WERI-Rb-1 (cell line): ENCODE measurements around the gene SF3B1.
A peak's percentile ranks its signal among the peaks of the same experiment; 100 is the strongest.
"Not testable (repeated sequence)": the region's sequence is repeated elsewhere in the genome, so short reads cannot be mapped to it uniquely, and the experiment has no call there.

Experiments
- DNase-seq: peaks from one replicate; pipeline ENCODE4 v3.0.0-alpha.2; 2020
- H3K27ac ChIP-seq: fragments of 250-450 bp; sonication (Bioruptor Pico); 2 replicates; pipeline ENCODE4 v1.5.1; 2020; ENCODE audit warnings: mild to moderate bottlenecking, moderate library complexity
- H3K27me3 ChIP-seq: fragments of 250-450 bp; sonication (Bioruptor Pico); 2 replicates; pipeline ENCODE4 v1.5.1; 2021; ENCODE audit warnings: mild to moderate bottlenecking, low read depth, moderate library complexity; ENCODE audit not compliant: insufficient read depth, severe bottlenecking
- H3K36me3 ChIP-seq: fragments of 250-450 bp; sonication (Bioruptor Pico); 2 replicates; pipeline ENCODE4 v1.5.1; 2020; ENCODE audit warnings: mild to moderate bottlenecking, moderate library complexity
- H3K4me3 ChIP-seq: 2 replicates; pipeline ENCODE4 v1.5.1; 2011; ENCODE audit warnings: low read depth, mild to moderate bottlenecking, control low read depth, low read length
- H3K9me3 ChIP-seq: fragments of 250-450 bp; sonication (Bioruptor Pico); 2 replicates; pipeline ENCODE4 v1.5.1; 2021; ENCODE audit warnings: mild to moderate bottlenecking, moderate library complexity; ENCODE audit not compliant: severe bottlenecking
- CTCF ChIP-seq: IDR thresholded peaks from 2 replicates; pipeline ENCODE4 v1.5.1; 2011; ENCODE audit warnings: low read depth, mild to moderate bottlenecking, control low read depth, inconsistent platforms, low read length

SF3B1 gene

GRCh38 chr2:197453123-197453913 lies 18.5 kb upstream of the SF3B1 start, which contains the start of gene COQ10B:
Gene COQ10B, plus strand, starts transcription at chr2:197453552. Its CDS starts 9 bp downstream, at chr2:197453561.
- H3K27me3 ChIP-seq: no peaks in the 10 kb centered on the region
- peak within 1 kb of the TSS; percentile 81 for H3K27ac ChIP-seq
- H3K4me3 ChIP-seq: peak within 1 kb of the TSS; percentile 66
- H3K36me3 ChIP-seq: no peaks in the 10 kb centered on the region; the same call in 1 of the 2 replicates
- H3K9me3 ChIP-seq: no peaks in the 10 kb centered on the region
- TF ChIP-seq CTCF: peak; percentile 37; the same call in 1 of the 2 replicates
- DNase-seq: peak; percentile 99

GRCh38 chr2:197452754-197453122 lies 17.9 kb upstream of the SF3B1 start:
- peak overlapping the region; percentile 73 for H3K27ac ChIP-seq
- H3K36me3 ChIP-seq: no peaks in the 10 kb centered on the region; the same call in 1 of the 2 replicates
- peak overlapping the region; percentile 66 for H3K4me3 ChIP-seq

GRCh38 chr2:197450935-197451358 lies 16.1 kb upstream of the SF3B1 start:
- H3K9me3 ChIP-seq, H3K27me3 ChIP-seq, H3K36me3 ChIP-seq, H3K27ac ChIP-seq, DNase-seq, H3K4me3 ChIP-seq: not testable (repeated sequence)

More at GRCh38 chr2:197452754-197453122, 17.9 kb upstream of the SF3B1 start:
- no peaks in the 10 kb centered on the region for H3K27me3 ChIP-seq
- DNase-seq: no peak
- no peak for TF ChIP-seq CTCF
- no peaks in the 10 kb centered on the region for H3K9me3 ChIP-seq

GRCh38 chr2:197450465-197450864 lies 15.6 kb upstream of the SF3B1 start:
- no peak overlapping the region for H3K4me3 ChIP-seq
- TF ChIP-seq CTCF: no peak
- no peaks in the 10 kb centered on the region for H3K27me3 ChIP-seq
- no peak for DNase-seq
- no peaks in the 10 kb centered on the region for H3K9me3 ChIP-seq
- H3K27ac ChIP-seq: no peak overlapping the region
- no peaks in the 10 kb centered on the region; the same call in 1 of the 2 replicates for H3K36me3 ChIP-seq

GRCh38 chr2:197446844-197447243 lies 12.0 kb upstream of the SF3B1 start:
- no peaks in the 10 kb centered on the region for H3K36me3 ChIP-seq
- no peak for DNase-seq
- H3K27ac ChIP-seq: no peak overlapping the region
- H3K27me3 ChIP-seq: no peaks in the 10 kb centered on the region
- no peak overlapping the region for H3K4me3 ChIP-seq
- no peaks in the 10 kb centered on the region for H3K9me3 ChIP-seq
- TF ChIP-seq CTCF: no peak

GRCh38 chr2:197445746-197446145 lies 10.9 kb upstream of the SF3B1 start:
- TF ChIP-seq CTCF: no peak
- H3K9me3 ChIP-seq: no peaks in the 10 kb centered on the region

More at GRCh38 chr2:197445746-197446145, 10.9 kb upstream of the SF3B1 start:
- Histone ChIP-seq H3K36me3 (no peaks in the 10 kb centered on the region), H3K4me3 (no peak overlapping the region), H3K27ac (no peak overlapping the region), H3K27me3 (no peaks in the 10 kb centered on the region)
- no peak for DNase-seq
